ENCODE data around the gene IFITM2.

DNA sequence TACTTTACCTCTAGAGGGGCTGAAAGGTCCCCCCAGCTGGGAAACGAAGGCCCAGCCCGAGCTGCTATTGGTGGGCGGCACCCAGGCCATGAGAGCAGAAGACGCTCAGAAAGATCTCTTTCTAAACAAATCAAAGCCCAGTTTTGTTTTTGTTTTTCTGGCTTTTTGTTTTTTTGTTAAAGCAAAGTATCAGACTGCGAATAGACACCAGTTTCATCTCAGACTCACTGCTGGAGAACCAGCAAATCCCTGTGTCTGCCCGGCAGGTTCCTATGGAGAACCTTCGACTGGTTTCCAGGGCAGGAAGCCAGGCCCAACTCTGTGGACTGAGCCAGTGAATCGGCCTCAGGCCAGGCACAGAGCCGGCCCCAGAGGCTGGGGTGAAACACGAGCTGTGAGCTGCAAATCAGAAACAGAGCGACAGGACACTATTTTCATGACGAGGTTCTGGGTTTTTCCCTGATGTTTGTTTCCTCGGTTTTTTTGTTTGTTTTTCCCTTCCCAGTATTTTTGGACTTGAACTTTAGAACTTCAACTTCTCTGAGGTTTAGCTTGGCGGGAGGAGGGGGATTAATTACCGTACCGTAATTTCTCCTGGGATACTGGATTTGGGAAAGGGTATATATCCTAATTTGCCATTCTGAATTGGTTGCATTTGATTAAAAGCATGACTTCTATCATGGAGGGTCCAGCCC is 45.7 kb downstream of the IFITM2 start:
- TF ChIP-seq, protein P1, sequence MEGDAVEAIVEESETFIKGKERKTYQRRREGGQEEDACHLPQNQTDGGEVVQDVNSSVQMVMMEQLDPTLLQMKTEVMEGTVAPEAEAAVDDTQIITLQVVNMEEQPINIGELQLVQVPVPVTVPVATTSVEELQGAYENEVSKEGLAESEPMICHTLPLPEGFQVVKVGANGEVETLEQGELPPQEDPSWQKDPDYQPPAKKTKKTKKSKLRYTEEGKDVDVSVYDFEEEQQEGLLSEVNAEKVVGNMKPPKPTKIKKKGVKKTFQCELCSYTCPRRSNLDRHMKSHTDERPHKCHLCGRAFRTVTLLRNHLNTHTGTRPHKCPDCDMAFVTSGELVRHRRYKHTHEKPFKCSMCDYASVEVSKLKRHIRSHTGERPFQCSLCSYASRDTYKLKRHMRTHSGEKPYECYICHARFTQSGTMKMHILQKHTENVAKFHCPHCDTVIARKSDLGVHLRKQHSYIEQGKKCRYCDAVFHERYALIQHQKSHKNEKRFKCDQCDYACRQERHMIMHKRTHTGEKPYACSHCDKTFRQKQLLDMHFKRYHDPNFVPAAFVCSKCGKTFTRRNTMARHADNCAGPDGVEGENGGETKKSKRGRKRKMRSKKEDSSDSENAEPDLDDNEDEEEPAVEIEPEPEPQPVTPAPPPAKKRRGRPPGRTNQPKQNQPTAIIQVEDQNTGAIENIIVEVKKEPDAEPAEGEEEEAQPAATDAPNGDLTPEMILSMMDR (conservative IDR thresholded peaks at IDR 0.05; ENCODE audit: low read length): no peak
- no peak for TF ChIP-seq EZH2phosphoT487 (IDR thresholded peaks at IDR 0.05; ENCODE audit: borderline replicate concordance)
